ENCODE data around the gene PRICKLE4. TPM values are rescaled to one million over a fixed set of nuclear protein-coding genes. Genes with fewer than 3 reads are reported as not detected.

The PRICKLE4 gene
- total RNA-seq, 1 experiment from 2014 or later = 1.5 TPM

- Mint-ChIP-seq H3K4me3 (no peak overlapping the region), H3K36me3 (no peaks in the 10 kb centered on the region), H3K27ac (no peak overlapping the region), H3K4me1 (no peaks in the 10 kb centered on the region), H3K27me3 (ENCODE audit: low read depth) (no peaks in the 10 kb centered on the region), H3K9me3 (no peaks in the 10 kb centered on the region)
- ChIA-PET POLR2A (no interaction called here), CTCF (no interaction called here)
- no peak for ATAC-seq
- DNase-seq (ENCODE audit: low spot score) = no peak
- TF ChIP-seq ATF6 (CRISPR knock-in tag; IDR thresholded peaks at IDR 0.05) (no peak), RORB (CRISPR knock-in tag; IDR thresholded peaks at IDR 0.05) (no peak), GTF2I (CRISPR knock-in tag; conservative IDR thresholded peaks at IDR 0.05) (no peak), FOXK1 (CRISPR knock-in tag; IDR thresholded peaks at IDR 0.05) (no peak)
Measured at GRCh38 chr6:41826343-41827022, 45.9 kb downstream of the PRICKLE4 start.

- no peak overlapping the region for H3K4me3 Mint-ChIP-seq
- H3K9me3 Mint-ChIP-seq = no peaks in the 10 kb centered on the region
- no peak overlapping the region for H3K27ac Mint-ChIP-seq
- no peaks in the 10 kb centered on the region for H3K4me1 Mint-ChIP-seq
- ChIA-PET CTCF (interaction anchor here (0.6 to 1.3 kb wide), 2 partner anchors 14 to 15 kb away, joined by 3 read pairs; no protein-coding TSS in a partner anchor), POLR2A (no interaction called here)
- DNase-seq (ENCODE audit: low spot score) = no peak
- no peak for ATAC-seq
- no peaks in the 10 kb centered on the region for H3K36me3 Mint-ChIP-seq
- H3K27me3 Mint-ChIP-seq (ENCODE audit: low read depth) = no peaks in the 10 kb centered on the region
- TF ChIP-seq ZNF423 (CRISPR knock-in tag; IDR thresholded peaks at IDR 0.05) (no peak), CREM (CRISPR knock-in tag; IDR thresholded peaks at IDR 0.05) (no peak), ZNF396 (CRISPR knock-in tag; IDR thresholded peaks at IDR 0.05; ENCODE audit: borderline replicate concordance) (no peak), KAT7 (CRISPR knock-in tag; IDR thresholded peaks at IDR 0.05; ENCODE audit: borderline replicate concordance) (no peak), HMGXB4 (CRISPR knock-in tag; IDR thresholded peaks at IDR 0.05) (no peak), ZNF232 (CRISPR knock-in tag; IDR thresholded peaks at IDR 0.05) (no peak), JAZF1 (CRISPR knock-in tag; IDR thresholded peaks at IDR 0.05) (no peak), NR1H2 (CRISPR knock-in tag; IDR thresholded peaks at IDR 0.05) (no peak), MLX (CRISPR knock-in tag; IDR thresholded peaks at IDR 0.05) (no peak), JUN (CRISPR knock-in tag; IDR thresholded peaks at IDR 0.05) (no peak), PRRX2 (CRISPR knock-in tag; IDR thresholded peaks at IDR 0.05) (no peak), ZNF281 (CRISPR knock-in tag; IDR thresholded peaks at IDR 0.05) (no peak), ZBTB43 (CRISPR knock-in tag; IDR thresholded peaks at IDR 0.05) (no peak), SMAD3 (CRISPR knock-in tag; IDR thresholded peaks at IDR 0.05; ENCODE audit: borderline replicate concordance) (no peak), HMGA2 (CRISPR knock-in tag; IDR thresholded peaks at IDR 0.05) (no peak), AR (CRISPR knock-in tag; IDR thresholded peaks at IDR 0.05) (no peak), E2F4 (CRISPR knock-in tag; IDR thresholded peaks at IDR 0.05; ENCODE audit: borderline replicate concordance, low read depth) (no peak)
Measured at GRCh38 chr6:41832263-41832662, 51.7 kb downstream of the PRICKLE4 start.
